ENCODE measurements around the gene RHOT1.
"Not testable (repeated sequence)": the region's sequence is repeated elsewhere in the genome, so short reads cannot be mapped to it uniquely, and the experiment has no call there.

RHOT1 gene

DNA sequence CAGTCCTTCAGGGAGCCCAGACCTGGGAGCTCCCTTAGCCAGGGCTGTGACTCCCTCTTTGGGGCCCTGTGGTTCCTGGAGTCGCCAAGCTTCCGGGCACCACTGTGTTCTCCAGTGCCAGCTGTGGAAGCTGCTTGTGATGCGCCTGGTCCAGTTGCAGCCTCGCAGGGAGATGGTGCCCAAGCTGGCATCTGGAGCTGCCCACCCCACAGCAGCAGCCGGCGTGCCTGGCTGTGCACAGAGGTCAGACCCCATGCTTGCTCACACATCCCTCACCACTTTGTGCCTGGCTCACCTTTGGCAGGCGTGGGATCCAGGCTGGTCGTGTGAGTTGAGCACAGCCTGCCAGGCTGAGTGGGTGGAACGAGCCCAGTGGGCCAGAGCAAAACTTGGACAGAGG lies 18.2 kb downstream of the RHOT1 start:
- DNase-seq, result no peak

GRCh38 chr17:32161029-32161428 lies 18.7 kb downstream of the RHOT1 start:
- no peak for DNase-seq

GRCh38 chr17:32161506-32162365 lies 19.4 kb downstream of the RHOT1 start:
- DNase-seq, result no peak

- no peak for DNase-seq
These were observed 32.6 kb downstream of the RHOT1 start for GRCh38 chr17:32174889-32175288.

DNA sequence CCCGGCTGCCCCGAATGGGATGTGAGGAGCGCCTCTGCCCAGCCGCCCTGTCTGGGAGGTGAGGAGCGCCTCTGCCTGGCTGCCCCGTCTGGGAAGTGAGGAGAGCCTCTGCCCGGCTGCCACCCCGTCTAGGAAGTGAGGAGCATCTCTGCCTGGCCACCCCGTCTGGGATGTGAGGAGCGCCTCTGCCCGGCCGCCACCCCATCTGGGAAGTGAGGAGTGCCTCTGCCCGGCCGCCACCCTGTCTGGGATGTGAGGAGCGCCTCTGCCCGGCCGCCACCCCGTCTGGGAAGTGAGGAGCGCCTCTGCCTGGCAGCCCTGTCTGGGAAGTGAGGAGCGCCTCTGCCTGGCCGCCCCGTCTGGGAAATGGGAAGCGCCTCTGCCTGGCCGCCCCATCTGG lies 36.4 kb downstream of the RHOT1 start:
- DNase-seq, result not testable (repeated sequence)

DNA sequence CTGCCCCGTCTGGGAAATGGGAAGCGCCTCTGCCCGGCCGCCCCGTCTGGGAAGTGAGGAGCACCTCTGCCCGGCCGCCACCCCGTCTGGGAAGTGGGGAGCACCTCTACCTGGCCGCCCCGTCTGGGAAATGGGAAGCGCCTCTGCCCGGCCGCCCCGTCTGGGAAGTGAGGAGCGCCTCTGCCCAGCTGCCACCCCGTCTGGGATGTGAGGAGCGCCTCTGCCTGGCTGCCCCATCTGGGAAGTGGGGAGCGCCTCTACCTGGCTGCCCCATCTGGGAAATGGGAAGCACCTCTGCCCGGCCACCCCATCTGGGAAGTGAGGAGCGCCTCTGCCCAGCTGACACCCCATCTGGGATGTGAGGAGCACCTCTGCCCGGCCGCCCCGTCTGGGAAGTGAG lies 36.8 kb downstream of the RHOT1 start:
- DNase-seq, result not testable (repeated sequence)

DNA sequence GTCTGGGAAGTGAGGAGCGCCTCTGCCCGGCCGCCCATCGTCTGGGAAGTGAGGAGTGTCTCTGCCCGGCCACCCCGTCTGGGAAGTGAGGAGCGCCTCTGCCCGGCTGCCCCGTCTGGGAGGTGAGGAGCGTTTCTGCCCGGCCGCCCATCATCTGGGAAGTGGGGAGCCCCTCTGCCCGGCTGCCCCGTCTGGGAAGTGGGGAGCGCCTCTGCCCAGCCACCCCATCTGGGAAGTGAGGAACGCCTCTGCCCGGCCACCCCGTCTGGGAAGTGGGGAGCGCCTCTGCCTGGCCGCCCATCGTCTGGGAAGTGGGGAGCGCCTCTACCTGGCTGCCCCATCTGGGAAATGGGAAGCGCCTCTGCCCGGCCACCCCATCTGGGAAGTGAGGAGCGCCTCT lies 37.2 kb downstream of the RHOT1 start:
- DNase-seq, result not testable (repeated sequence)

DNA sequence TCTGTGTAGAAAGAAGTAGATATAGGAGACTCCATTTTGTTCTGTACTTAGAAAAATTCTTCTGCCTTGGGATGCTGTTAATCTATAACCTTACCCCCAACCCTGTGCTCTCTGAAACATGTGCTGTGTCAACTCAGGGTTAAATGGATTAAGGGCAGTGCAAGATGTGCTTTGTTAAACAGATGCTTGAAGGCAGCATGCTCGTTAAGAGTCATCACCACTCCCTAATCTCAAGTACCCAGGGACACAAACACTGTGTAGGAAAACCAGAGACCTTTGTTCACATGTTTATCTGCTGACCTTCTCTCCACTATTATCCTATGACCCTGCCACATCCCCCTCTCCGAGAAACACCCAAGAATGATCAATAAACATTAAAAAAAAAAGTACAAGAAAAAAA lies 38.0 kb downstream of the RHOT1 start:
- not testable (repeated sequence) for DNase-seq

GRCh38 chr17:32185875-32186274 lies 43.6 kb downstream of the RHOT1 start:
- no peak for DNase-seq

- no peak for DNase-seq
These were observed 45.0 kb downstream of the RHOT1 start for GRCh38 chr17:32187271-32187670.

DNA sequence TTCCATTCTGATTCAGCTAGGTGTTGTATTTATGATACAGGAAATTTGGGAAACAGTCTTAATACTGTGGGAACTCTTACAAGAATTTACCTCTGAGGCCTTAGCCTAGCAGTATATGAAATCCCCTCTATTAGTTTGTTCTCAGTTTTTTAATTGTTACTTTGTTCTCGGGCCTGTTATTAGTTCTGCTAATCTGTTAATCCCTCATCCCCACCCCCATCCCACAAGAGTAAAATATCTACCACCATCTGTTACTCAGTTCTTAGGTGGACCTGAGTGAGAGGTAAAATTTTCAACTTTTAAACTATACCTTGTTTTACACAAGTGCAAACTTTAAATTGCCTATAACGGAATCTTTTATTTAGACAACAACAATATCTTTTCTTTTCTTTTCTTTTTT lies 47.0 kb downstream of the RHOT1 start:
- no peak for DNase-seq

DNA sequence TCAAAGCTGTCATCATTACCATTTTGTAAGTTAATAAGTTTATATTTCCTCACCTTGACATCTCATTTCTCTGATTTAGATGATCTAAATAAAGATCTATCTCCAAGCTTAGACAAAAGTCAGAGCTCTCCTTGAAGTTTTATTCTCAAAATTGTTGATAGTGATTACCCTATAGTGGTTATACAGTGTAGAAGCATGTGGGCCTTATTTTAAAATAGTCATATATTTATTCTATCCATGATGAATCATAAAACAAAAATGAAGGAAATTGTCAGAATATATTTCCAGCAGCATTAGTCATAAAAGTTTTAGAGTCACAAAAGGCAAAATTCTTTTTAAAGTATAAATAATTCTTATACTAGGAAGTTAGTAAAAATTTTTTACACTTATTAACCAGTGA lies 49.0 kb downstream of the RHOT1 start:
- DNase-seq, result no peak

GRCh38 chr17:32192379-32192778 lies 50.1 kb downstream of the RHOT1 start:
- DNase-seq, result no peak

DNA sequence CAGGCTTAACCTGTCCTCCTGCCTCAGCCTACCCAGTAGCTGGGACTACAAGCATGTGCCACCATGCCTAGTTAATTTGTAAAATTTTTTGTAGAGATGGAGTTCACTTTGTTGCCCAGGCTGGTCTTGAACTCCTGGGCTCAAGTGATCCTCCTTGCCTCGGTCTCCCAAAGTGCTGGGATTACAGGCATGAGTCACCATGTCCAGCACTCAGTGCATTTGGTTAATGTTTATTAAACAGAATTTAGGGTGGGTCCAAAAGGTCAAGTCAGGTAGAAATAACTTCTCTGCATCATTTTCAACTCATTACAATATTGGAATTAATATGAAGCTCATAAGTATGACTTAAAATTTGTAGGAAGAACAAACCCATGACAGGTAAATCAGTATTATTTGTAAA lies 55.7 kb downstream of the RHOT1 start:
- no peak for DNase-seq

DNA sequence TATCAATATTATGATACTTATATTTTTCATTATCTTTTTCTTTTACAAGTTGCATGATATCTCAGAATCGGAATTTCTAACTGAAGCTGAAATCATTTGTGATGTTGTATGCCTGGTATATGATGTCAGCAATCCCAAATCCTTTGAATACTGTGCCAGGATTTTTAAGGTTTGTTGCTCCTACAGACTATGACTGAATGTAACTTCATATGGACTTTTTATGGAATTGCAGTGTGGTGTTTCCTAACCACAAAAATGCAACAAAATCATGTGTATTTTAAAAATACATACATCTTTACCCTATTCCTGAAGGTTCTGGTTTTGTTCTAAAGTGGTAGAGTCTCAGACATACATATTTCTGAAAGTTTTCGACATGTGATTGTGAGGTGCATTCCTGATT lies 64.6 kb downstream of the RHOT1 start:
- no peak for DNase-seq

DNA sequence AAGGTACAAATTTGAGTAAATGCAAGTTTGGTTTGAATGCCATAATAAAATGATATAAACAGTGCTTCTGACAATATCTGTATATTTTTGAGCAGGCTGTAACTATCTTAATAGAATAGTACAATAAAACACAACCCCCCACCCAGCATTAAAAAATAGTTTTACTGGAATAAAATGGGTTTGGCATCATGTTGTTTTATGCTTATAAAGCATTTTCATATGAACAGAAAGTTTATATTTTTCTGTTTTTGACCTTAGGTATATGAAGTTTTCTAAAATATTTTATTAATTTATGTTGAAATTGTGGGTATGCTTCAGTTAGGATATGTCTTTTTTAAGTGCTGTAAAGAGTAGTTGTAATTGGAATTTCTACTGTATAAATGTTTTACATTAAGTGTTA lies 66.1 kb downstream of the RHOT1 start:
- no peak for DNase-seq

DNA sequence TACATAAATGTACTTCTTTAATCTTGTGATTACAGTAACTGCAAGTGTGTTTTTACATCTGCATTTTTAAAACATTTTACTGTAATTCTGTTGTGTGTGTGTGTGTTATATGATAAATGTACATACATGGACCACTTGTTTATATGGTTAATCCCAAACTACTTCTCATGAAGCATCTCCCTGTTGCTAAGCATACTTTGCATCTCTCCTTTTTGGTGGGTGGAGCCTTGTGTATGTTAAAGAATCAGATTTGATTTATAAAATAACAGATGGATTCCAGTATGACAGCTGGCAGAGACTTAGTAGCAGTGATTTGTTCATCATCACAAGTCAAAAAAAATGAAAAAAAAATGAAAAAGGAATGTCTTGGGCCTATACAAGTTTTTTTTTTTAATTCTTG lies 67.3 kb downstream of the RHOT1 start:
- DNase-seq, result no peak

- DNase-seq, result no peak
These were observed 69.4 kb downstream of the RHOT1 start for GRCh38 chr17:32211671-32212070.

DNA sequence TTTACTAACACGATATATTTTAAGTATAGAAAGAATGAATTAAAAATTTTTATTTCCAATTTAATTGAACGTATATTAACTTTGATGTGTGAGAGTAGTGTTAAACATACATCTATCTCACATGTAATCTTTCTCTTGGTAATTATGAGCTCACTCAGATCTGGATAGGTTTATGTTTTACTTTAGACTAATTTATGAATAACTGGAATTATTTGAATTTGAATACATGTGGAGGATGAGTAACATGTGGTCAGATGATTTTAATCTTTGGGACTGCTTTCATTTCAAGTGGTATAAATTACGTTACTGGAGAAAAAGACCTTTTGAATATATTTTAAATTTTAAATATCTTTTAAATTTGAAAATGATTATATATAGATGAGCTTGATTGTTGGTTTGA lies 73.4 kb downstream of the RHOT1 start:
- DNase-seq, result no peak

GRCh38 chr17:32222621-32223020 lies 80.3 kb downstream of the RHOT1 start:
- DNase-seq, result no peak

GRCh38 chr17:32223703-32224102 lies 81.4 kb downstream of the RHOT1 start:
- no peak for DNase-seq

GRCh38 chr17:32226886-32227285 lies 84.6 kb downstream of the RHOT1 start:
- no peak for DNase-seq

DNA sequence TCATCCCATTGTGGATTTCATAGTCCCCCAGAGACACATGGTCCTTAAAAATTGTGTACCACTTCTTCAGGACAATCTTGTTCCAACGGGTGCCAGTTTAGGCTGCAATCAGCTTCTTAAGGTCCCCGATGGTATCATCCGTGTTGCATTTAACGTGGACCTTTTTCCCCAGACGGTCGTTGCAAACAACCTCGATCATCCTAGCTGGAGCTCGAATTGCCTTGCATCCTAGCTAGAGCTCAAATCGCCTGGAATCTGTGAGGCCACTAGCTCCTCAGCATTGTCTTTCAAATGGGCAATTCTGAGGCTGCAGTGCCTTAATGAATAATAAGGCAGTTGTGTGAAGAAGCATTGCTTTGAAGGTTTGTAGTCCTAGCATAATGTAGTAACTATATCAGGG lies 85.6 kb downstream of the RHOT1 start:
- DNase-seq, result no peak

DNA sequence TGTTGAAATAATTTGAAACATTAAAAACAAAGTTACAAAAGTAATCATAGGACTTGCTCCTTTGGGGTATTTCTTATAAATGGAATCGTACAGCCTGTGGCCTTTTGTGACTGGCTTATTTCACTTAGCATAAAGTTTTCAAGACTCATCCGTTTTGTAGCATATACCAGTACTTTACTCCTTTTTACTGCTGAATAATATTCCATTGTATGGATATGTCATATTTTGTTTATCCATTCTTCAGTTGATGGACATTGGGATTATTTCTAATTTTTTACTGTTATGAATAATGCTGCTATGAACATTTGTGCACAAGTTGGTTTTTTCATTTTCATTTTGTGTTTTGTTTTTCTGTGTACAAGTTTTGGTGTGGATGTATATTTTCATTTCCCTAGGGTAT lies 93.3 kb downstream of the RHOT1 start:
- DNase-seq, result no peak

GRCh38 chr17:32239456-32239855 lies 97.2 kb downstream of the RHOT1 start:
- DNase-seq, result no peak
